Upper lobe of left lung (tissue), 6 donors: ENCODE measurements around the gene TM4SF1. TPM values are rescaled to one million over a fixed set of nuclear protein-coding genes. Genes with fewer than 3 reads are reported as not detected.

Experiments used
- ATAC-seq, 2 donors: fragments of 200-7000 bp; cut with Tn5 transposase; one replicate each; pipeline ENCODE4 v1.9.1; 2022; ENCODE audit warnings: mild to moderate bottlenecking in 2 of 2, moderate library complexity in 2 of 2; ENCODE audit not compliant: low FRiP score in 2 of 2
- DNase-seq, 2 donors: peaks; one replicate each; pipeline ENCODE4 v3.0.0-alpha.2; 2019 to 2020
- H3K27ac ChIP-seq, 4 donors: fragments of 200-600 bp; sonication (generic); one replicate each; pipeline ENCODE4 v1.5.1; 2016 to 2019
- H3K27me3 ChIP-seq, 4 donors: fragments of 200-600 bp; sonication (generic); one replicate each; pipeline ENCODE4 v1.5.1; 2017 to 2019
- H3K36me3 ChIP-seq, 4 donors: fragments of 200-600 bp; sonication (generic); one replicate each; pipeline ENCODE4 v1.5.1; 2016 to 2019
- H3K4me1 ChIP-seq, 4 donors: fragments of 200-600 bp; sonication (generic); one replicate each; pipeline ENCODE4 v1.5.1; 2018 to 2019
- H3K4me3 ChIP-seq, 4 donors: fragments of 200-600 bp; sonication (generic); one replicate each; pipeline ENCODE4 v1.5.1; 2017 to 2019; ENCODE audit warnings: mild to moderate bottlenecking in 2 of 4, moderate library complexity in 1 of 4
- H3K9me3 ChIP-seq, 4 donors: fragments of 200-600 bp; sonication (generic); one replicate each; pipeline ENCODE4 v1.5.1; 2018 to 2019
- EP300 ChIP-seq, 4 donors: sonication (generic); formaldehyde crosslinking; IDR thresholded peaks; one replicate each; pipeline ENCODE4 v1.5.1; 2017; ENCODE audit warnings: antibody characterized with exemption in 4 of 4, control low read depth in 2 of 4
- POLR2A ChIP-seq, 4 donors: fragments of 450-650 bp; IDR thresholded peaks; one replicate each; pipeline ENCODE4 v1.5.1; 2016 to 2017; ENCODE audit warnings: antibody characterized with exemption in 4 of 4, mild to moderate bottlenecking in 2 of 4
- POLR2AphosphoS5 ChIP-seq, 2 donors: sonication (generic); formaldehyde crosslinking; IDR thresholded peaks; one replicate each; pipeline ENCODE4 v1.5.1; 2017; ENCODE audit warnings: antibody characterized with exemption in 2 of 2
- WGBS, 2 donors: methylation state at CpG; one replicate each; pipeline ENCODE4 v1.1.5; 2017 to 2018; 5-methylcytosine and 5-hydroxymethylcytosine counted together
- total RNA-seq, 6 donors: library from RNA; depleted of rRNA in 4 of 6; stranded (reverse); fragments of >200 nt in 4 of 6; gene quantifications; one replicate each; pipeline versions ENCODE4 v1.1.0 to v1.2.1, GENCODE V29; 2016 to 2021
- TF ChIP-seq, protein P1 (sequence below), 6 experiments: fragments of 450-650 bp in 4 of 6; fragments of 200-600 bp in 2 of 6; sonication (generic) in 2 of 6; IDR thresholded peaks; one replicate each; pipeline ENCODE4 v1.5.1; 2016 to 2019; ENCODE audit warnings: antibody characterized with exemption in 6 of 6
- donor health status: DM: no; HTN: no; CAD: no; lungs with moderate emphysema.
- donor health status: DM: no; HTN: yes; CAD: no; lungs with severe emphysema.

The TM4SF1 gene, protein sequence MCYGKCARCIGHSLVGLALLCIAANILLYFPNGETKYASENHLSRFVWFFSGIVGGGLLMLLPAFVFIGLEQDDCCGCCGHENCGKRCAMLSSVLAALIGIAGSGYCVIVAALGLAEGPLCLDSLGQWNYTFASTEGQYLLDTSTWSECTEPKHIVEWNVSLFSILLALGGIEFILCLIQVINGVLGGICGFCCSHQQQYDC
- total RNA-seq: 100 to 1,000 TPM in 4 of 6 donors, 10 to 100 TPM in 2; 40.9 to 337 (median 197) TPM

DNA sequence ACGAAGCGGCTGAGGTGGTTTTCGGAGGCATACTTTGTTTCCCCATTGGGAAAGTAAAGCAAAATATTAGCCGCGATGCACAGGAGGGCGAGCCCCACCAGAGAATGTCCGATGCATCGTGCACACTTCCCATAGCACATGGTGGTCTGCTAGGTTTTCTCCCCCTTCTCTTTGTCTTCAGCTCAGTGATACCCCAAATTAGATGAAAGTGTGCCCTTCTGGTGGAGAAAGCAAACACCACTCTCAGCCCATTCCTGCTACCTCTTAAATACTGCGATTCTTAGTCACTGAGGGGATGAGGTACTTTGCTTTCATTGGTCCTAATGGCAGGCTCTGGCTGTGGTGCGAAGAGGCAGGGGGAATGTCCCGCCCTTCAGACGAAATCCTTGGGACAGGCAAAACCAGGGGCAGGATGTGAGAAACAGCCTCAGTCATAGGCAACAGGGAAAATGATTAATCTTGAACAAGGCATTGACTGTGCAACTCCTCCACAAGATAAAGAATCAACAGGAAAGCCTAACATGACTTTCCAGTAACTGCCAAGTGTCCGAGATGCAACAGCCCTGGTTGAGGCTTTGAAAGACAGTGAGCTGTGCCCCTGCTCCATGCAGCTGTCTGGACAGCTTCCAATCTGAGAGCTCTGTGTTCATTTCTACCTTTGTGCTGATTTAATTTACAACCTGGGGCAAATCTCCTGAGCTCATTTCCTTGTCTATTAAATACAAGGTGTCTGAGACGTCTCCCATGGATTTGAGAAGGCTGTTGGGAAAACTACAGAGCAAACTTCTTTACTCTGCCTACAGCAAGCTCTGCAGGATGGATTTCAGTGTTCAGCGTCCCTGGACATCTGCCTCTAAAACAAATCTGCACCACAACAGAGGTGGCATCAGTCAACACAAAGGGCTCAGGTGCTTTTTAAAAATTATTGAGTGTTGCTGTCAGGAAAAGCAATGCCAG is at the start of gene TM4SF1:
TM4SF1 (minus strand) TSS at position 242 of the 957 bp plus-strand sequence; CDS start at position 140, 102 bp downstream.
- Histone ChIP-seq H3K36me3 (peaks cover 0 to 19% (median 1%) of the 10 kb centered on the region in 4 donors), H3K27me3 (no peaks in the 10 kb centered on the region), H3K9me3 (no peaks in the 10 kb centered on the region), H3K4me3 (peak within 1 kb of the TSS; percentile 2 to 61 (median 50)), H3K4me1 (peaks cover 30 to 46% (median 35%) of the 10 kb centered on the region in 4 donors), H3K27ac (peak within 1 kb of the TSS; percentile 82 to 87 (median 84))
- TF ChIP-seq EP300 (IDR thresholded peaks at IDR 0.05) (peak in 3 of 4 donors; percentile 11 to 87 (median 82)), POLR2A (IDR thresholded peaks at IDR 0.05) (peak in 3 of 4 donors; percentile 65 to 93 (median 82)), POLR2AphosphoS5 (IDR thresholded peaks at IDR 0.05) (peak; percentile 83 to 96)
- TF ChIP-seq, protein P1, sequence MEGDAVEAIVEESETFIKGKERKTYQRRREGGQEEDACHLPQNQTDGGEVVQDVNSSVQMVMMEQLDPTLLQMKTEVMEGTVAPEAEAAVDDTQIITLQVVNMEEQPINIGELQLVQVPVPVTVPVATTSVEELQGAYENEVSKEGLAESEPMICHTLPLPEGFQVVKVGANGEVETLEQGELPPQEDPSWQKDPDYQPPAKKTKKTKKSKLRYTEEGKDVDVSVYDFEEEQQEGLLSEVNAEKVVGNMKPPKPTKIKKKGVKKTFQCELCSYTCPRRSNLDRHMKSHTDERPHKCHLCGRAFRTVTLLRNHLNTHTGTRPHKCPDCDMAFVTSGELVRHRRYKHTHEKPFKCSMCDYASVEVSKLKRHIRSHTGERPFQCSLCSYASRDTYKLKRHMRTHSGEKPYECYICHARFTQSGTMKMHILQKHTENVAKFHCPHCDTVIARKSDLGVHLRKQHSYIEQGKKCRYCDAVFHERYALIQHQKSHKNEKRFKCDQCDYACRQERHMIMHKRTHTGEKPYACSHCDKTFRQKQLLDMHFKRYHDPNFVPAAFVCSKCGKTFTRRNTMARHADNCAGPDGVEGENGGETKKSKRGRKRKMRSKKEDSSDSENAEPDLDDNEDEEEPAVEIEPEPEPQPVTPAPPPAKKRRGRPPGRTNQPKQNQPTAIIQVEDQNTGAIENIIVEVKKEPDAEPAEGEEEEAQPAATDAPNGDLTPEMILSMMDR (IDR thresholded peaks at IDR 0.05): peak in 3 of 6 experiments; percentile 20 to 37 (median 22)
- DNase-seq: peak in 1 of 2 donors; percentile 82
- peak; percentile 90 to 93 for ATAC-seq
- 25 to 31% methylated on average over 15 of the region's 15 CpGs for whole genome bisulfite sequencing, 2 donors

DNA sequence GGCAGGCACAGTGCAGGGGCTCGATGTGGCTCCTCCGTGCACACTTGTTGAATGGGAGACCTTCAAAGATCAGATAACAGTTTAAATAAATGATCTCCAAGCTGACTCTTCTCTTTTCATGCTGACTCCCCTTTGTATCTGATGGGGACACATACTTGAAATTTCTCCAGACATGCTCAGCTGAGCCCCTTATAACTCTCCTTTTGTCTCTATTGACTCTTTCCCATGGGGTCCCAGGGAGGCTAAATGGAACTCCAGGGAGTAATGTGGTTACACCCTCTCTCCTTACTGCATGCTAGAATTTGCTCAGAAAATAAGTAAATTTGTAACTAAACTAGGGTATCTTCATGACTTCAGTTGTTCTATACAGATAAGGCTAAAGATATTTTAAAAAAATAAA is 48.9 kb upstream of the TM4SF1 start:
- DNase-seq (no peak), ATAC-seq (no peak)
- H3K4me3 ChIP-seq: no peak overlapping the region
- WGBS, 2 donors: 35 to 59% methylated on average over 2 of the region's 2 CpGs
- H3K9me3 ChIP-seq: no peaks in the 10 kb centered on the region
- H3K36me3 ChIP-seq: no peaks in the 10 kb centered on the region
- H3K27ac ChIP-seq: no peak overlapping the region
- TF ChIP-seq POLR2AphosphoS5 (IDR thresholded peaks at IDR 0.05): no peak
- no peak for TF ChIP-seq EP300 (IDR thresholded peaks at IDR 0.05)
- no peak for TF ChIP-seq POLR2A (IDR thresholded peaks at IDR 0.05)
- TF ChIP-seq, protein P1 (IDR thresholded peaks at IDR 0.05): no peak
- no peaks in the 10 kb centered on the region for H3K27me3 ChIP-seq
- peaks cover 0 to 7% (median 2%) of the 10 kb centered on the region in 4 donors for H3K4me1 ChIP-seq

DNA sequence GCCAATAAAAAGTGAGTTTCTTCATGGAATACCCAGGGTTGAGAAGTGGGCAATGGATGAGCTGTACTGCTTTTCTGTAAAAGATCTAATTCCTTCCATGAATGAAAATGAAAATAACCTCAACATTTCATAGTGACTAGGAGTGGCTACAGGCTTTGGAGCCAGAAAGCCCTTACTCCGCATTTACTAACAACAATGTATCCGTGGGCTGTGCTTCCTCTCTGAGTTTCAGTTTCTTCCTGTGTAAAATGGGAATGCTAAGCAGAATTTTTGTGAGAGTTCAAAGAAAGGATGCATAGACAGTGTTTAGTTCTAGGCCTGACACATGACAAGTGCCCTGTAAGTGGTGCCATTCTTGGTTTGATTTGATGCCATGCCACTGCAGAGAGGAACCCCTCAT is 47.5 kb upstream of the TM4SF1 start:
- TF ChIP-seq POLR2A (IDR thresholded peaks at IDR 0.05): no peak
- TF ChIP-seq EP300 (IDR thresholded peaks at IDR 0.05): no peak
- TF ChIP-seq POLR2AphosphoS5 (IDR thresholded peaks at IDR 0.05): no peak
- TF ChIP-seq, protein P1 (IDR thresholded peaks at IDR 0.05): no peak
- Histone ChIP-seq H3K36me3 (no peaks in the 10 kb centered on the region), H3K4me1 (peaks cover 0 to 7% (median 2%) of the 10 kb centered on the region in 4 donors), H3K4me3 (no peak overlapping the region), H3K9me3 (no peaks in the 10 kb centered on the region), H3K27me3 (no peaks in the 10 kb centered on the region), H3K27ac (no peak overlapping the region)
- WGBS, 2 donors: 27 to 45% methylated on average over 2 of the region's 2 CpGs
- peak in 1 of 2 donors; percentile 68 for ATAC-seq
- no peak for DNase-seq

DNA sequence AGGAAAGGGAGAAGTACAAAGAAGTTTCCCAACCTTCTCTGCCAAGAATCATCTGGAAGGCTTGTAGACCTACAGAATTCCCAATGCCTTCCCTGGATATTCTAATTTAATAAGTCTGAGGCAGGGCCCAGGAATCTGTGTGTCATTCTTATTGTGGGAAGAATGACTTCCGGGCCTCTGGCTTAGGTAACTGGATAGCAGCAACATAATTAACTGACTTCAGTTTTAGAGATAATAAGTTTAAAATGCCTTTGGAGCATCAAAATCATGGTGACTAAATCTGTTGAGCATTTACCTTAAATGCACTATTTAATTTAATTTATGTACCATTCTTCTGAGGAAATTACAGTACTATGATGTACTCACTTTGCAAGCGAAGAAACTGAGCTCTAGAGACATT is 44.3 kb upstream of the TM4SF1 start:
- no peaks in the 10 kb centered on the region for H3K9me3 ChIP-seq
- TF ChIP-seq POLR2AphosphoS5 (IDR thresholded peaks at IDR 0.05) (no peak), EP300 (IDR thresholded peaks at IDR 0.05) (no peak), POLR2A (IDR thresholded peaks at IDR 0.05) (no peak)
- TF ChIP-seq, protein P1 (IDR thresholded peaks at IDR 0.05): no peak
- H3K27me3 ChIP-seq: no peaks in the 10 kb centered on the region
- no peak for ATAC-seq
- no peaks in the 10 kb centered on the region for H3K36me3 ChIP-seq
- H3K4me3 ChIP-seq: no peak overlapping the region
- 91 to 95% methylated on average over 2 of the region's 2 CpGs for WGBS, 2 donors
- DNase-seq: no peak
- peaks cover 0 to 7% (median 2%) of the 10 kb centered on the region in 4 donors for H3K4me1 ChIP-seq
- H3K27ac ChIP-seq: no peak overlapping the region
